Measurements from ENCODE around the gene KIF2A. TPM values are rescaled to one million over a fixed set of nuclear protein-coding genes. Genes with fewer than 3 reads are reported as not detected.

The KIF2A gene
- 10 to 100 TPM; 30.6 to 46.9 TPM for total RNA-seq
- long read RNA-seq, partial matches to known transcripts: 1 of 7 reads
- long read RNA-seq, other reads (novel, unspliced or antisense): 4 of 7 reads

GRCh38 chr5:62305715-62306322, at the start of gene KIF2A:
Gene KIF2A (plus strand): TSS chr5:62306206. CDS start chr5:62306473, 267 bp downstream.
- intact Hi-C loops (cut with DNase I, micrococcal nuclease): no loop called here

DNA sequence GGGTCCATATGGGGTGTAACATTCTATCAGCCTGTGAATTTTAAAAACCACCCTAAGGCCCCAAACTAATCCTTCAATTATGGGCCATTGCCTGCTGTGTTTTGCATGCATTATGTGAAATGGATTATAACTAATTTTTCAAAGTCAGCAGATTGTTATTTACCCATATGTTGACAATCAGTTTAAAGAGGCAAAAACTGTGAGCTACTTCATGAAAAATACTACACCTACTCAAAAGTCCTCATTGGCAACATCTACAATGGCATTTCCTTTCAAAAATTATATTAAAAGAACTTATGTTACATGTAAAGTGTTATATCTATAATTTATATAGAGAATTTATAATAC, 49.0 kb upstream of the KIF2A start:
- no peak for ATAC-seq
- intact Hi-C loops (cut with DNase I, micrococcal nuclease): no loop called here
- no peak for DNase-seq

More at GRCh38 chr5:62305715-62306322, at the start of gene KIF2A:
- ATAC-seq (peak; percentile 97), DNase-seq (peak; percentile 86 to 91)

- intact Hi-C loops (cut with DNase I, micrococcal nuclease): no loop called here
- ATAC-seq (no peak), DNase-seq (no peak)
Measured at GRCh38 chr5:62258654-62259053, 47.4 kb upstream of the KIF2A start.

DNA sequence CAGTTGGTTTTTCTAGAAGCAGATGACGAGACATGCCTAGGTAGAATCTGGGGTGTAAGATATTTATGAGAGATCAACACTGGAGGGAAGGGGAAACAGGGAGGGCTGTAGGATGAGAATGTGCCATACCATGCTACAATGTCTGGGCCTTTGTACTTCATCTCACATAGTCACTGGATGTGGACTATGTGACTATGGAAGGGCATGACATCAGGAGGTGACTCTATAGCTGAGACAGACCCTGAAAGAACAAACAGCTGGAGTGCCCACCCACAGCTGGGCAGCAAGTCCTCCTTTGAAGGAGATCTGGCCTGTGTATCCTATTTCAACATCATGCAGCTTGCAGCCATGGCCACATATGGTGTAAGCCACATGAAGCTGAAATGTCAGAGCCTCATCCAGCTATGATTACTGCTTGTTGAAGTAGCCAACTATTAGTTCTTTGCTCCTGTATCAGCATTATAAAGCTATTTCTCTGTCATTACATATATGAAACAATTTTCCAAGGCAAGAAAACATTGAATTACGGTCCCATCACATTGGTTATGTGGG, 46.2 kb upstream of the KIF2A start:
- intact Hi-C loops (cut with DNase I, micrococcal nuclease): no loop called here
- no peak for ATAC-seq
- DNase-seq: no peak

GRCh38 chr5:62260513-62260912, 45.5 kb upstream of the KIF2A start:
- ATAC-seq (no peak), DNase-seq (no peak)
- intact Hi-C loops (cut with DNase I, micrococcal nuclease): no loop called here

DNA sequence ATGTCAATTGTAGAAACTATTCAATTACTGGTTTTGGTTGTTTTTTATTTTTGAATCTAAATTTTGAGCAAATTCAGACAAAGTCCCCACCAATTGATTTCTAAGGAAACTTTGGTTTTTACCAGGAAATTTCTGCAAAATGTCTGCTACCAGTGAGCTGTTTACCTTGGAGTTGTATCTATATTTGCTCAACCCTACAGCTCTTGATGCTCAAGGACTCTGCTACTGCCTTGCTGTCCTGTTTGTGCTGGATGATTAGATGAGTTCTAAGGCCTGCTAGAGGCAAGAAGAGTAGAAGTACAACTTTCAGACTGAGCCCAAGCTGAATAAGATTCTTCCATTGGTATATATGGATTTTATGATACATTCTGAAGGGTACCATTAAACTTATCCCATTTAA, 42.6 kb upstream of the KIF2A start:
- intact Hi-C loops (cut with DNase I, micrococcal nuclease): no loop called here
- ATAC-seq (no peak), DNase-seq (no peak)

DNA sequence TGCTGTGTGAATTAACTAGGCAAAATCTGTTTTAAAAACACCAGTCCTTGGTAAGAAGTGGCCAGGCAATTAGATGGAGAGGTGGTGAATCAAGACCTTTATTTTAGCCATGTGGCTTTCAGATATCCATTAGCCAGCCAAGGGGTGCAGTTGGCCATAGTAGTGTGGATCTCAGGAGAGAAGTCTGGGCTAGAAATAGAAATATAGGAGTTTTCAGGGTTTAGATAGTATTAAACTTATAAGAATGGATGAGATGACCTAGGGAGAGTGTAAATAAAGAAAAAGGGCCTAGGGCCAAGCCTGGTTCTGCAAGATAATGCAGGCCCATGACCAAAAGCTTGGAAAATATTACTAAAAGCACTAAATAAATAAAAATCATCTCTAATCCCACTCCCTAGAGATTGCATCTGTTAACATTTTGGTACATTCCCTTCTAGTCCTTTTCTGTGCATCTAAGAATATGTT, 40.3 kb upstream of the KIF2A start:
- no peak for ATAC-seq
- no peak for DNase-seq
- intact Hi-C loops (cut with DNase I, micrococcal nuclease): no loop called here

DNA sequence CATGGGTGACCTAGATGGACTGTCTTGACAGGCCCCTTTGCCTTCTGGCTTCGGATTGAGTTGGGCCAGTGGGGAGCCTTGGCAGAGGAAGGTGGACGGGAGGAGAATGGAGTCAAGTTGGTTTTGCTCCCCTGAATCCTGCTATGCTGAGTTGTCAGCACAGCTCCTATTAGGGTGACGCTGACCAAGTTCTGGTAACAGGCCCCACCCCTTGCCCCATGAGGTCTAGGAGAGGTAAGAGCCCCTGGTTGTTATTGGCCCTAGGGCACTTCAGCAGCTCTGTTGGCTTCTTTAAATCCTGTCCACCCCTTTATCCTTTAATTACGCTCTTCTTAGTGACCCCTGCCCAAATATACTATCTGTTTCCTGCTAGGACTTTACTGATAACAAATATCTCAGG, 39.4 kb upstream of the KIF2A start:
- DNase-seq (no peak), ATAC-seq (no peak)
- intact Hi-C loops (cut with DNase I, micrococcal nuclease): no loop called here

GRCh38 chr5:62268234-62268633, 37.8 kb upstream of the KIF2A start:
- ATAC-seq (peak; percentile 96), DNase-seq (peak in 1 of 2 donors; percentile 34)
- intact Hi-C loops (cut with DNase I, micrococcal nuclease): no loop called here

GRCh38 chr5:62268792-62269191, 37.2 kb upstream of the KIF2A start:
- no peak for ATAC-seq
- intact Hi-C loops (cut with DNase I, micrococcal nuclease): no loop called here
- DNase-seq: no peak

DNA sequence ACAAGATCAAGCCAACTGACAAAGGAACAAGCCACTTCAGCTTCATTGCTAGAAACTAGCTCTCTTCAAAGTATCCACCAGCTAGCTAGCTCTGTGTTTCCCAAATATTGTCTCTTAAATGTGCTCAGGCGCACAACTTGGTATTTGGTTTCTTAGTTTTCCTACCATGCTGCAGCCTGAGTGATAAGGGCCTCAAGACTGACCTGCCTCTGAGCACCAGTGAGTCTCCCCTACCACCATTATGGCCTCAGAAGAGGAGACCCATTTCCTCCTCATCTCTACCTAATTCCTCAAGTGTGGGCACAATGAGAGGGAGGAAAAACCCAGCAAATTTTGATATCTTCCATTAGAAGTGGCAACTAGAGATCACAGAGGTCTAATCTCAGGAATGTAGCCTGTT, 34.6 kb upstream of the KIF2A start:
- ATAC-seq: no peak
- DNase-seq: no peak
- intact Hi-C loops (cut with DNase I, micrococcal nuclease): no loop called here

DNA sequence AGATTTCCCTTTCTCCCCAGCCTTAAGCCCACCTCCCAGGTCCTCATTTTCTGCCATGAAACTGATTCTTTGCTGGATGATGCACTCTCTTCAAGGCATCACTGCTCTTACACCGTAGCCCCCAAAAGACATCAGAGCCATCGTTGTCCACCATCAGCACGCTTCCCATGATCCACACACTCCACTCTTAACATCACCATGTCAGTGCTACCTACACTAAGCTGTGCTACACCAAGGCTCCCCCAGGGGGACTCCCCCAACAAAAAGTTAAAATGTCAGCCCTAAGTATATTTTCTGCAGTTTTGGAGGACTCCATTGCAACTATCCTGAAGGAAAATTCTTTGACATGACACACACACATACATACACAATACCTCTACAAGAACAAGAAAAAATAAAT, 34.1 kb upstream of the KIF2A start:
- ATAC-seq: no peak
- intact Hi-C loops (cut with DNase I, micrococcal nuclease): no loop called here
- no peak for DNase-seq

DNA sequence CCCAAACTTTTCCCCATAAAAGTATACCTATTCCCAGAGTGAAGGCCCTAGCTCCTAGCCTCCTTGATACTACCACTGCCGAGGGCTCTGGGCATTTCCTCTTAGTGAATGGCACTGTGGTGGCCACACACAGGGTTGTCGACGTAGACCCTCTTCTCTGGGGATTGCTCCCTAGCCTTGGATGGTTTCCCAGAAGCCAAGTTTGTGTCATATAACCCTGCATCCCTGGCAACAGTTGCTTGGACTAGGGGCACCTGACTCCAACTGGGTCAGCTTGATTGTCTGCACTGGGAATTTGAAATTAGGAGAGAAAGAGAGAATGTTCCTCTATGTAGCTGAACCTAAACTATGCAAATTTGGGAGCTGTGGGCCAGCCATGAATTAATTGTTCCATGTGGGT, 32.3 kb upstream of the KIF2A start:
- intact Hi-C loops (cut with DNase I, micrococcal nuclease): no loop called here
- ATAC-seq: no peak
- DNase-seq: no peak

- intact Hi-C loops (cut with DNase I, micrococcal nuclease): no loop called here
- no peak for DNase-seq
Measured at GRCh38 chr5:62275581-62275980, 30.4 kb upstream of the KIF2A start.

GRCh38 chr5:62281411-62281810, 24.6 kb upstream of the KIF2A start:
- intact Hi-C loops (cut with DNase I, micrococcal nuclease): no loop called here
- no peak for ATAC-seq
- DNase-seq: no peak

More at GRCh38 chr5:62275581-62275980, 30.4 kb upstream of the KIF2A start:
- ATAC-seq: no peak

DNA sequence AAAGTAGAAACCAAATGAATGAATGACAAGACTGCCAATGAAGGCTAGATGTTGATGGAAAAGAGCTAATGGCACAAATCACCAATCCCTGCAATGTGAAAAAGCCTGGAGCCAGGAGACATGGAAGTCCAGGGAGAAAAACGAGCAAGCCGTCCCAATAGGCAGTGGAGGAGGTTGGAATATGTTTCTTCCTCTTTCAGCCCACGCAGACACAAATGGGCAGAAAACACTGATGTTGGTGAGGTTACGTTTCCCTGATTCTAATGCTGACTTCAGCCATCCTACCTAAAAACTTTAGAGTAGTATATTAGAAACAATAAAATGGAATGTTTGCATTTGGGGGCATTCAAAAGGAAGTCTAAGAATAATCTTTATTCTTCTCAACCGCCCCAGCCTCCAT, 23.9 kb upstream of the KIF2A start:
- no peak for ATAC-seq
- intact Hi-C loops (cut with DNase I, micrococcal nuclease): no loop called here
- DNase-seq: no peak

- no peak for DNase-seq
- intact Hi-C loops (cut with DNase I, micrococcal nuclease): no loop called here
- ATAC-seq: peak; percentile 96
Measured at GRCh38 chr5:62283005-62283404, 23.0 kb upstream of the KIF2A start.

DNA sequence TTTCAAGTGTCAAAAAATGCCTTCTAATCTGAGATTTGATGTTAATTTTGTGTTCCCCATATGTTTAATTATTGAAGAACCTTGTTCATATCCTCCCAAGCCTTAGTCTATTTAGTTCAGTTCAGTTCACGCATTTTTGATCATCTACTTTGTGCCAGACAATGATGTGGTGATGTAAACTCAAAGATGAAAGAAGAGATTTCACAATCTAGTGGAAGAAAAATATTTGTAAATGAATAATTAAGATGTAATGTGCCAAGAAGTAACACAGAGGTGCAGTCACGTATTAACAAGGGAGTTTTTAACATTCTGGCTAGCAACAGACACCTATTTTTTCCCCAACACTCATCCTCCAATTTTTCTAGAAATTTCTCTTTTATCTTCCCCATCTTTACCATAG, 22.1 kb upstream of the KIF2A start:
- intact Hi-C loops (cut with DNase I, micrococcal nuclease): no loop called here
- ATAC-seq: no peak
- DNase-seq: no peak

DNA sequence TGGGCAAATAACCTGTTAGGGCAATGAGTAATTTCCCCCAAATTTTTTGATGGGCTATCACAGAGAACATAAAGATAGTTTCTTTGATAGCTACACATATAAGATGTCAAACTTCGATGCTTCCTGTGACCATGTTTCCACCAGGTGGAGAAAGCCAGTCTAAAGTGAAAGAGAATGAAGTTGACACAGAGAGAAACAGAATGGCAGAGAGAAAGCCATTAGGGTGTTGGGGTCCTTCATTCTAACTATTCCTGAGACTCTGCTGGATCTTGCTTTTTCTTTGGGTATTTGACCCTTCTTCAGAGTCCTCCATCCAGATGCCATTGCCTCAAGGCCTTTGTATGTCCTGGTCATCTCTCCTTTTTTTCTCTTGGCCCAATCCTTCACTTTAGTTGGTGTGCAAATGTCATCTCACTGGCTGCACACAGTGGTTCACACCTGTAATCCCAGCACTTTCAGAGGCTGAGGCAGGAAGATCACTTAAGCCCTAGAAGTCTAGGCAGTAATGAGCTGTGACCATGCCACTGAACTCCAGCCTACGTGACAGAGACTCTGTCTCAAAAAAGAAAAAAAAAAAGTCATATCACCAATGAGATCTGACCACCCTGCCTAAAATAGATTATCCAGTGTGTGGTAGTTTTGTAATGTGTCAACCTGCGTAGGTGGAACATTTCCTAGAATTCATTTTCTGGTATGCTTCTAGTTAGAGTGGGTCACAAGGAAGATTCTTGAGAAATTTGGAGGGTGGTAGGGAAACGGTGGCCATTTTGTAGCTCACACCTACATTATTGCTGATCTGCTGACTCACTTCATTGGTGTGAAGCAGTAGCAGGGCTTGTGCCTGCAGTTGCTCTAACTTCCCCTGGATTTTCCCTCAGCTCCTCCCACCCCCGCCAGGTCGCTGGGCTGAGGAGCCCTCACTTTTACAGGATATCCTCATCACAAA, 20.8 kb upstream of the KIF2A start:
- ATAC-seq (no peak), DNase-seq (no peak)
- intact Hi-C loops (cut with DNase I, micrococcal nuclease): no loop called here

GRCh38 chr5:62286834-62287233, 19.2 kb upstream of the KIF2A start:
- intact Hi-C loops (cut with DNase I, micrococcal nuclease): no loop called here
- ATAC-seq (no peak), DNase-seq (no peak)

Measured in left colon (tissue), 2 donors.